HG02938 (cell line): ENCODE measurements around the gene KIF18A.

Experiments used
- ATAC-seq: cut with Tn5 transposase; IDR thresholded peaks from one replicate; pipeline ENCODE4 v1.9.1; 2021; ENCODE audit warnings: mild to moderate bottlenecking, moderate library complexity; ENCODE audit not compliant: unreplicated experiment

KIF18A gene

GRCh38 chr11:28049338-28050216 lies 58.4 kb downstream of the KIF18A start:
- ATAC-seq, result no peak

- no peak for ATAC-seq
These were observed 59.1 kb downstream of the KIF18A start for GRCh38 chr11:28048812-28049211.

GRCh38 chr11:28043930-28044709 lies 63.8 kb downstream of the KIF18A start:
- ATAC-seq, result no peak

- no peak for ATAC-seq
These were observed 67.6 kb downstream of the KIF18A start for GRCh38 chr11:28040384-28040783.

- no peak for ATAC-seq
These were observed 69.2 kb downstream of the KIF18A start for GRCh38 chr11:28038775-28039174.

GRCh38 chr11:28026634-28027290 lies 81.2 kb downstream of the KIF18A start:
- peak; percentile 87 for ATAC-seq

GRCh38 chr11:28017816-28018215 lies 90.1 kb downstream of the KIF18A start:
- ATAC-seq, result no peak

- no peak for ATAC-seq
These were observed 96.1 kb downstream of the KIF18A start for GRCh38 chr11:28011813-28012212.

- no peak for ATAC-seq
These were observed 98.0 kb downstream of the KIF18A start for GRCh38 chr11:28009996-28010395.

GRCh38 chr11:28009388-28009787 lies 98.6 kb downstream of the KIF18A start:
- no peak for ATAC-seq

GRCh38 chr11:28003615-28004014 lies 104.3 kb downstream of the KIF18A start:
- ATAC-seq, result no peak

- ATAC-seq, result no peak
These were observed 109.4 kb downstream of the KIF18A start for GRCh38 chr11:27998552-27998951.

GRCh38 chr11:27997344-27997743 lies 110.6 kb downstream of the KIF18A start:
- ATAC-seq, result no peak

- ATAC-seq, result no peak
These were observed 111.9 kb downstream of the KIF18A start for GRCh38 chr11:27996066-27996465.

GRCh38 chr11:27995083-27995482 lies 112.9 kb downstream of the KIF18A start:
- no peak for ATAC-seq

GRCh38 chr11:27991736-27992135 lies 116.2 kb downstream of the KIF18A start:
- ATAC-seq, result no peak

- no peak for ATAC-seq
These were observed 130.4 kb downstream of the KIF18A start for GRCh38 chr11:27977527-27977926.

GRCh38 chr11:27977031-27977430 lies 130.9 kb downstream of the KIF18A start:
- ATAC-seq, result no peak

GRCh38 chr11:27976262-27976661 lies 131.7 kb downstream of the KIF18A start:
- no peak for ATAC-seq

- no peak for ATAC-seq
These were observed 134.0 kb downstream of the KIF18A start for GRCh38 chr11:27973851-27974536.
